ENCODE results near the gene CRKL.
A peak's percentile ranks its signal among the peaks of the same experiment; 100 is the strongest.
"Not testable (repeated sequence)": the region's sequence is repeated elsewhere in the genome, so short reads cannot be mapped to it uniquely, and the experiment has no call there.

The CRKL gene

DNA sequence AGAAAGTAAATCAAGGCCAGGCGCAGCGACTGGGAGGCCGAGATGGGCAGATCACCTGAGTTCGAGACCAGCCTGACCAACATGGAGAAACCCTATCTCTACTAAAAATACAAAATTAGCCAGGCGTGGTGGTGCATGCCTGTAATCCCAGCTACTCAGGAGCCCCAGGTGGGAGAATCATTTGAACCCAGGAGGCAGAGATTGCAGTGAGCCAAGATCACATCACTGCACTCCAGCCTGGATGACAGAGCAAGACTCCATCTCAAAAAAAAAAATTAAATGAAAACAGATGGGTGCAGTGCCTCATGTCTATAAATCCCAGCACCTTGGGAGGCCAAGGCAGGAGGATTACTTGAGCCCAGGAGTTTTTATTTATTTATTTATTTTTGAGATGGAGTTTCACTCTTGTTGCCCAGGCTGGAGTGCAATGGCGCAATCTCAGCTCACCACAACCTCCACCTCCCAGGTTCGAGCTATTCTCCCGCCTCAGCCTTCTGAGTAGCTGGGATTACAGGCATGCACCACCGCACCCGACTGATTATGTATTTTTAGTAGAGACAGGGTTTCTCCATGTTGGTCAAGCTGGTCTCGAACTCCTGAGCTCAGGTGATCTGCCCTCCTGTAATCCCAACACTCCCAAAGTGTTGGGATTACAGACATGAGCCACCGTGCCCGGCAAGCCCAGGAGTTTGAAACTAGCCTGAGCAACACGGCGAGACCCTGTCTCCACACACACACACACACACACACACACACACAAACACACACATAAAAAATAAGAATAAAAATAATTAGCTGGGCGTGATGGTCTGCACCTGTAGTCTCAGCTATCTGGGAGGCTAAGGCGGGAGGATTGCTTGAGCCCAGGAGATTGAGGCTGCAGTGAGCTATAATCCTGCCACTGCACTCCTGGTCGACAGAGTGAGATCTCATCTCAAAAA lies 15.8 kb upstream of the CRKL start:
- DNase-seq (ENCODE audit: low read depth in 2 of 2), result not testable (repeated sequence)

DNA sequence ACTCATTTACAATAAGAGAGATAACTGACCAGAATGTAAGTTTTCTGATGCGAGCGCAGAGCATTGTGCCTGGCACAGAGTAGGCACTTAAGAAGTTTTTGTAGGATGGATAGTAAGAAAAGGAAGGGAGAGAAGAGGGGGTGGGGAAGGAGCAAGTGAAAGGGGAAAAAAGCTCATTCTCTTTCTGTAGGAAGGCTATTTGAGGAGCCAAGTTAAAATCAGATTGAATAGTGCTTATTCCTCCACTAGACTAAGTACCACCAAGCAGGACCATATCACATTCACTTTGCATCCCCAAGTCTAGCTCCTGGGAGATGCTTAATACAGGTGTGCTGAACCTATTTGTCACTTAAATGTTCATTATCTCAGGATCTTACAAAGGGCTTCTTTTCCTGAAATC lies 14.1 kb upstream of the CRKL start:
- DNase-seq (ENCODE audit: low read depth in 2 of 2), result no peak

DNA sequence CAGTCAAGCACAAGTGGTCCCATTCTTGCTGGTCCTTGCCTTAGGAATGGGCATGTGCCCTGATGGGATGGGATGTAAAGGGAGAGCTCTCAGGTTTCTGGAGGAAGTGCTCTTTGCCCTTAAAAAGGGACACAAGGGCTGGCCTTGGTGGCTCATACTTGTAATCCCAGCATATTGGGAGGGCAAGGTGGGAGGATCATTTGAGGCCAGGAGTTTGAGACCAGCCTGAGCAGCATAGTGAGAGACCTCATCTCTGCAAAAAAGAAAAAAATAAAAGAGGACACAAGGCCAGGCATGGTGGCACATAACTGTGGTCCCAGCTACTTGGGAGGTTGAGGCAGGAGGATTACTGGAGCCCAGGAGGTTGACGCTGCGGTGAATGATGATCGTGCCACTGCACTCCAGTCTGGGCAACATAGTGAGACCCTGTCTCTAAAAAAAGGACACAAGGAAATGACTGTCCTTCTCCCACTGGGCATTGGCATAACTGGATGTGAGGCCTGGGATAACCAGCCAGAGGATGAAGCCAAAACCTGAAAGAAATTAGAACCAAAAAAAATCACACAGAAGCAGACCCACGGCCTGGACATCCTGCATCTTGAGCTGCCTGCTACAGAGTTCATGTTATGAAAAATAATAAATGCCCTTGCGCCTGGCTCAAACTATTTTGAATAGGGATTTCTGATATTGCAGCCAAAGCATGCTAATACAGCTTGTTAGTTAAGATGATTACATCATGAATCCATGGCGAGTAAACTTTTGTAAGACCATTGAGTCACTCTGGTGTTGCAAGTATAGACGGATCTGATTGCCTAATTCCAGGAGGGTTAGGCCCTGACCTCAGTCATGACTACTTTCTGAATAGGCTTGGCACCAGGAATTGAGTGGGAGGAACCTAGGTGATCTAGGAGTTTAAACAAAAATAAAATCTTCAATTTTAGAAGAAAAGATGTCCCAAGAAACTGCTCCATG lies 12.9 kb upstream of the CRKL start:
- peak; percentile 74 to 79 for DNase-seq (ENCODE audit: low read depth in 2 of 2)

- no peak for DNase-seq (ENCODE audit: low read depth in 2 of 2)
Measured at GRCh38 chr22:20904980-20905355, 12.2 kb upstream of the CRKL start.

DNA sequence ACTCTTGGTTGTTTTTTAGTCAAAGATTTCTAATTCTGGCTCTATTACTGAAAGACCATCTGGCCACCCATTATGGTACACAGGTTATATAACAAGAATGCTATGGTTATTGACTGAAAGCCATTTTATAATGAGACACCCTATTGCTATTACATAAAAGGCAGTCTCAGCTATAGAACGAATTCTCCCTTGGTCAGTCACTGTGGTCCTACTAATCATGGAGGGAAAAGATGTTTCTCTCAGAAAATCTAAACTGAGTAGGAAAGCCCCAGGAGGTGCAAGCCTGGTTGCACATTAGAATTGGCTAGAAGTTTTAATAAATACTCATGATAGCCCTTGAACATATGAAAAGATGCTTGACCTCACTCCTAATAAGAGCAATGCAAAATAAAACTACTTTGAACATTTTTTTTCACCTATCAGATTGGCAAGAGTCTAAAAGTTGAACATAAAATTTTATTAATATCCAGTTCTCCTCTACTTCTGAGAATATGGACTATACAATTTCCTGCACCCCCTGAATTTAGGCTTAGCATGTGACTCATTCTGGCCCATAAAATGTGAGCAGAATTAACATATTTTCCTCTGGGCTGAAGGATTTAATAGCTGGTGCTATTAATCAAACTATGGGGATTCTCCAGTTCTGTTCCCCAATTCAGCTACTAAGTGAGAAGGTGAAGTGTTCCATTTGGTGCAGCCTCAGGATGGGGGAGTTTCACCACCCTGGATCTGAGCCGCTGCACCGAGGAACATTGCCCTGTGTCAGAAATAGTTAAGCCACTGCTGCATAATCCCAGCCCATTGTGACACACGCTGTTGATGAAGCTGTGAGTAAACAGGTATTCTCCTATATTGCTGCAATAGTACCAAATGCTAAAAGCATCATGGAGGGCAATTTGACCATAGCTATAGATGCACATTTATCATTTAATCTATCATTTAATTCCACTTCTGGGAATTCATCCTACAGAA lies 11.5 kb upstream of the CRKL start:
- DNase-seq (ENCODE audit: low read depth in 2 of 2), result no peak

DNA sequence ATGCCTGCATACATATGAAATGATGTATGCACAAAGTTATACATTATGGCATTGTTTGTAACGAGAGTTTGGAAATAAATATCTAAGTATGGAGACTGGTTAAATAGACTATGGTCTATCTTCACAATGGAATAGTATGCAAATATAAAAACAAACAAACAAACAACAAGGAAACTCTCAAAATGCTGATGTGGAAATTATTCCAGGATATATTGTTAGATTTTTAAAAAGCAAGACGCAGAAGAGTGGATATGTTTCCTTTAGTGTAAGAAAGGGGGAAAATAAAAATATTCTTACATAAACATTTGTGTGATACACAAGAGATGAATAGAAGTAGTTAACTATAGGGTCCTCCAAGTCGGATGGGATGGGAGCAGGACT lies 10.8 kb upstream of the CRKL start:
- no peak for DNase-seq (ENCODE audit: low read depth in 2 of 2)

DNA sequence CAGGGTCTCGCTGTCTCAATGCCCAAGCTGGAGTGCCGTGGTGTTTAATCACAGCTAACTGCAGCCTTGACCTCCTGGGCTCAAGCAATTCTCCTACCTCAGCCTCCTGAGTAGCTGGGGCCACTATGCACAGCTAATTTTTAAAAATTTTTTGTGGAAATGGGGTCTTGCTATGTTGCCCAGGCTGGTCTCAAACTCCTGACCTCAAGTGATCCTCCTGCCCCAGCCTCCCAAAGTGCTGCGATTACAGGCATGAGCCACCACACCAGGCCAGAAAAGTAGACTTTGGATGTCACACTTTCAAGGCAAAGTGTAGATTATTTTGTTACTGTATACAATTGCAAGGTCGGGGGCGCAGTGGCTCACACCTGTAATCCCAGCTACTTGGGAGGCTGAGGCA lies 8.5 kb upstream of the CRKL start:
- not testable (repeated sequence) for DNase-seq (ENCODE audit: low read depth in 2 of 2)

DNA sequence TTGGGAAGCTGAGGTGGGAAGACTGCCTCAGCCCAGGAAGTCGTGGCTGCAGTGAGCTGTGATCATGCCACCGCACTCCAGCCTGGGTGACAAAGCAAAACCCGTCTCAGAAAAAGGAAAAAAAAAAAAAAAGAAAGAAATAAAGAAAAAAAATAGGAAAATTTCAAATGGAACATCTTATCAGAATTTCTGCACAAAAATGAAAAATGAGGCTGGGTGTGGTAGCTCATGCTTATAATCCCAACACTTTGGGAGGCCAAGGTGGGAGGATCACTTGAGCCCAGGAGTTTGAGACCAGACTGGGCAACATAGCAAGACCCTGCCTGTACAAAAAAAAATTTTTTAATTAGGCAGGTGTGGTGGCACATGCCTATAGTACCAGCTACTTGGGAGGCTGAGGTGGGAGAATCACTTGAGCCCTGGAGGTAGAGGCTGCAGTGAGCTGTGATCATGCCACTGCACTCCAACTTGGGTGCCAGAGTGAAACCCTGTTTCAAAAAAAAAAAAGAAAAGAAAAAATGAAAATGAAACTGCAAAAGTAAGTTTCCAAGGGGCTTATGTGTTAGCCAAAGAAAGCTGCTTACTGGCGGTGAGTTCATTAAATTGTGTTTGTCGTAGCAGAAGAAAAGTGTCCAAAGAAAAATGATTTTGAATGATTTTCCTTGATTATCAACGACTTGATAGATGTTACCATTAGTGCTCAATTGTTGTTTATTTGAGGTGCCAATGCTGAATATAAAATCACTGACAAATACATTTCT lies 7.5 kb upstream of the CRKL start:
- DNase-seq (ENCODE audit: low read depth in 2 of 2), result no peak

GRCh38 chr22:20912494-20912893 lies 4.7 kb upstream of the CRKL start:
- no peak for DNase-seq (ENCODE audit: low read depth in 2 of 2)

DNA sequence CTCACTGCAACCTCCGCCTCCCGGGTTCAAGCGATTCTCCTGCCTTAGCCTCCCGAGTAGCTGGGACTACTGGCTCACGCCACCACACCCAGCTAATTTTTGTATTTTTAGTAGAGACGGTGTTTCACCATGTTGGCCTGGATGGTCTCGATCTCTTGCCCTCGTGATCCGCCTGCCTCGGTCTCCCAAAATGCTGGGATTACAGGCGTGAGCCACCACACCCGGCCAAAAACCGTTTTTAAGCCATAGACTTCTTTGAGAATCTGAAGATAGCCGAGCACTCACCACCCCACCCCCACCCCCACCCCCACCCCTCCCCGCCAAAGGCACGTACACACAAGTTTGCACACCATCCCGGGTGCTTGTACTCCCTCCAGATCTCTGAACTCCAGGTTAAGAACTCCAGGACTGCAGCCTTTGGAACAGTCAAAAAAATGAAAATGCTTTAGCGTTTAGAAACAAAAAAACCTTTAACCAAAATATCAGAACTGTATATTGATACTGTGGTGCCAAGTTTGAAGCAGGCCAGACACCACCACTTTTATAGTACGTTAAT lies 1.5 kb downstream of the CRKL start:
- no peak for DNase-seq (ENCODE audit: low read depth in 2 of 2)

DNA sequence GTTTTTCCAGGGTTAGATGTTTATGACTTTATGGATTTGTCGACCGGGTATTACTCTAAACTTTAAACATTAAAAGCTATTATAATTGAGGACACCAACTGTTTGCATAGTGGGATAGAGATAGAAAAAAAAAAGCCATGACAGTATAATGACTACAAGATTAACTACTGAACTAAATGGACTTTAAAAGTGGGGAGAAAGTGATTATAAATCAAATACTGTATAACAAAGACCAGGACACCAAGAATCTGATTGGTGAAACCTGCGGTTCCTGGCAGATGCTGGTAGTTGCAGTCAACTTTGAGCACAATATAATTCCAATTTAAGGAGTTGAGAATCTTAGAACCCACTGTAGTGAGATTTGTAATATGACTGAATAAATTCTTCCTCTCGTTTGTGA lies 2.5 kb downstream of the CRKL start:
- DNase-seq (ENCODE audit: low read depth in 2 of 2), result no peak

DNA sequence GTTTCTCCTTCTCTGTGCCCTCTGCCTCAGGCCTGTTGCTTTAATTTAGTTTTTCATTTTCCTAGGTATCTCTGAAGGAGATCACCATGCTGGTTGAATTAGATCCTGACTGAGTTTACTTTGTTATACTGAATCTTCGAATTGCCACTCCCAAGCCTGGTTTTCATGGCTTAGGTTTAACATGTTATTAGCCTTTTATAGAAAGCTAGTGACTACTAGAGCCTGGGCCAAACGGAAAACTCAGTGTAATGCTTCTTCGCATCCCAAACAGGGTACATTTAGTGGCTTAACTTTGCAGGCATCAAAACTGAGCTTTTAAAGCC lies 3.6 kb downstream of the CRKL start:
- DNase-seq (ENCODE audit: low read depth in 2 of 2), result no peak

GRCh38 chr22:20922141-20922751 lies 5.0 kb downstream of the CRKL start:
- DNase-seq (ENCODE audit: low read depth in 2 of 2), result no peak

GRCh38 chr22:20926243-20926642 lies 9.0 kb downstream of the CRKL start:
- DNase-seq (ENCODE audit: low read depth in 2 of 2), result no peak

DNA sequence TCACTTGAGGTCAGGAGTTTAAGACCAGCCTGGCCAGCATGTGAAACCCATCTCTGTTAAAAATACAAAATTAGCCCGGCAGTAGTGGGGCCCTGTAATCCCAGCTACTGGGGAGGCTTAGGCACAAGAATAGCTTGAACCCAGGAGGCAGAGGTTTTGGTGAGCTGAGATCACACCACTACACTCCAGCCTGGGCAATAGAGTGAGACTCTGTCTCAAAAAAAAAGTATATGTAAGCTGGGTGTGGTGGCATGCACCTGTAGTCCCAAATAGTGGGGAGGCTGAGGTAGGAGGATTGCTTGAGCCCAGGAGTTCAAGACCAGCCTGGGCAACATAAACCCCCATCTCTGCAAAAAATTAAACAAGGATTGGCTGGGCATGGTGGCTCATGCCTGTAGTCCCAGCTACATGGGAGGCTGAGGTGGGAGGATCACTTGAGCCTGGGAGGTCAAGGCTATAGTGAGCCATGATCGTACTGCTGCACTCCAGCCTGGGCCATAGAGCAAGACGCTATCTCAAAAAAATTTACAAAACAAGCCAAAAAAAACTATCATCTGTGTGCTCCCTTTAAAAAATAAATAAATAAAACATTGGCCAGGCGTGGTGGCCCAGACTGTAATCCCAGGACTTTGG lies 10.8 kb downstream of the CRKL start:
- DNase-seq (ENCODE audit: low read depth in 2 of 2), result no peak

DNA sequence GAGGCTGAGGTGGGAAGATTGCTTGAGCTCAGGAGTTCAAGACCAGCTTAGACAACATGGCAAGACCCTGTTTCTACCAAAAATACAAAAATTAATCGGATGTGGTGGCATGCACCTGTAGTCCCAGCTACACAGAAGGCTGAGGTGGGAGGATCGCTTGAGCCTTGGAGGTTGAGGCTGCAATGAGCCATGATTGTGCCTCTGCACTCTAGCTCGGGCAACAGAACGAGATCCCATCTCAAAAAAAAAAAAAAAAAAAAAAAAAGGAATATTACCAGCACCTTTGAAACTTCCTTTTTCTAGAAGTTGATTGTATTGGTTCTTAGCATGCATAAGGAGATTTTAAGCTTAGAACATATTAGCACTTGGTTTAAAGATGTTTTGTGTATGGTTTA lies 11.4 kb downstream of the CRKL start:
- no peak for DNase-seq (ENCODE audit: low read depth in 2 of 2)

GRCh38 chr22:20930004-20930403 lies 12.8 kb downstream of the CRKL start:
- no peak for DNase-seq (ENCODE audit: low read depth in 2 of 2)

DNA sequence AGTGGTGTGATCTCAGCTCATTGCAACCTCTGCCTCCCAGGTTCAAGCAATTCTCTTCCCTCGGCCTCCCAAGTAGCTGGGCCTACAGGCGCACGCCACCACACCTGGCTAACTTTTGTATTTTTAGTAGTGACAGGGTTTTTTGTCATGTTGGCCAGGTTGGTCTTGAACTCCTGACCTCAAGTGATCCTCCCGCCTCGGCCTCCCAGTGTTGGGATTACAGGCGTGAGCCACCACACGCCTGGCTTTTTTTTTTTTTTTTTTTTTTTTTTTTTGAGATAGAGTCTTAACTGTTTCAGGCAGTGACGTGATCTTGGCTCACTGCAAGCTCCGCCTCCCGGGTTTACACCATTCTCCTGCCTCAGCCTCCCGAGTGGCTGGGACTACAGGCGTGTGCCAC lies 13.2 kb downstream of the CRKL start:
- not testable (repeated sequence) for DNase-seq (ENCODE audit: low read depth in 2 of 2)

- DNase-seq (ENCODE audit: low read depth in 2 of 2), result no peak
Measured at GRCh38 chr22:20931126-20931654, 14.0 kb downstream of the CRKL start.
